MM.1S (cell line): ENCODE results near the gene APOF.
"Not testable (repeated sequence)": the region's sequence is repeated elsewhere in the genome, so short reads cannot be mapped to it uniquely, and the experiment has no call there.

Experiments
- DNase-seq: peaks from one replicate; pipeline ENCODE4 v3.0.0-alpha.2; 2015
- H2AFZ ChIP-seq: fragments of 300-600 bp; sonication (generic); 2 replicates; pipeline ENCODE4 v1.6.0; 2016; ENCODE audit warnings: antibody characterized with exemption, low read length
- H3F3A ChIP-seq: fragments of 300-600 bp; sonication (generic); 2 replicates; pipeline ENCODE4 v1.6.1; 2016; ENCODE audit warnings: mild to moderate bottlenecking, antibody characterized with exemption, low read length, moderate library complexity, mixed read lengths; ENCODE audit not compliant: insufficient read depth
- H3K27ac ChIP-seq: fragments of 300-600 bp; sonication (generic); 2 replicates; pipeline ENCODE4 v1.5.1; 2016; ENCODE audit warnings: mild to moderate bottlenecking, low read length
- H3K27me3 ChIP-seq: fragments of 300-600 bp; sonication (generic); replicated peaks from 2 replicates; pipeline ENCODE4 v1.6.0; 2016; ENCODE audit warnings: low read length; ENCODE audit not compliant: insufficient read depth
- H3K36me3 ChIP-seq: fragments of 300-600 bp; sonication (generic); replicated peaks from 2 replicates; pipeline ENCODE4 v1.6.1; 2016; ENCODE audit warnings: mild to moderate bottlenecking, low read length, mixed read lengths; ENCODE audit not compliant: insufficient read depth
- H3K4me1 ChIP-seq: fragments of 300-600 bp; sonication (generic); 2 replicates; pipeline ENCODE4 v1.6.1; 2016; ENCODE audit warnings: low read length, mixed read lengths
- H3K4me2 ChIP-seq: fragments of 300-600 bp; sonication (generic); 2 replicates; pipeline ENCODE4 v1.6.0; 2016; ENCODE audit warnings: low read depth, low read length
- H3K4me3 ChIP-seq: fragments of 300-600 bp; sonication (generic); 2 replicates; pipeline ENCODE4 v1.5.1; 2016; ENCODE audit warnings: low read length, mixed read lengths
- H3K79me2 ChIP-seq: fragments of 300-600 bp; sonication (generic); 2 replicates; pipeline ENCODE4 v1.6.1; 2016; ENCODE audit warnings: mixed run types, low read length, mixed read lengths
- H3K9ac ChIP-seq: fragments of 300-600 bp; sonication (generic); 2 replicates; pipeline ENCODE4 v1.6.1; 2016; ENCODE audit warnings: low read length, mixed read lengths
- H3K9me2 ChIP-seq: fragments of 300-600 bp; sonication (generic); replicated peaks from 2 replicates; pipeline ENCODE4 v1.6.1; 2016; ENCODE audit warnings: mild to moderate bottlenecking, low read length, mixed read lengths; ENCODE audit not compliant: insufficient read depth
- H3K9me3 ChIP-seq: fragments of 300-600 bp; sonication (generic); replicated peaks from 2 replicates; pipeline ENCODE4 v1.6.1; 2016; ENCODE audit warnings: mild to moderate bottlenecking, low read length, mixed read lengths; ENCODE audit not compliant: insufficient read depth
- H4K20me1 ChIP-seq: fragments of 300-600 bp; sonication (generic); 2 replicates; pipeline ENCODE4 v1.6.1; 2016; ENCODE audit warnings: mild to moderate bottlenecking, low read length, moderate library complexity, mixed read lengths; ENCODE audit not compliant: insufficient read depth
- EZH2 ChIP-seq: fragments of 300-600 bp; sonication (generic); optimal IDR thresholded peaks from 2 replicates; pipeline ENCODE3; 2017; ENCODE audit warnings: low read depth, mild to moderate bottlenecking, antibody characterized with exemption, low read length, mixed read lengths
- EZH2phosphoT487 ChIP-seq: fragments of 300-600 bp; sonication (generic); IDR thresholded peaks from 2 replicates; pipeline ENCODE4 v1.6.1; 2018; ENCODE audit warnings: antibody characterized with exemption, low read length
- TF ChIP-seq, protein P1 (sequence below): fragments of 300-600 bp; sonication (generic); IDR thresholded peaks from 2 replicates; pipeline ENCODE4 v1.5.1; 2016; ENCODE audit warnings: antibody characterized with exemption, low read length, mixed read lengths

APOF gene

DNA sequence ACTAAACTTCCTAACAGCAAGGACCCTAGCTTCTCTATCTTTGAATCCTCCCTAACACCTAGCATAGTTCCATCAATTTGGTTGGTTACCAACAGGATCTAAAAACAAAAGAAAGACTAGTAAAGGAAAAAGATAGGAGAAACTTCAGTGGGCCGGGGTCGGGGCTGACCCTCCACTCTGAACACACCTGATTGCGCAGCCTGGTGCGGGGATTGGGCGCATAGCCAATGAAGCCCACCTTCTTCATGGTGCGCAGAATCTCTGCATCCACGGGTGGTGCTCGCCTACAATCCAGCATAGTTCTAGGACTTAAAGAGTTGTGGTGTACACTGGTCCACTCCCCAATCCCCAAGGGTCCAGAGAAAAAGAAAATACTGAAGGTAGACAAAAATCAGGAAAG is 36.5 kb downstream of the APOF start:
- no peaks in the 10 kb centered on the region for H4K20me1 ChIP-seq
- no peaks in the 10 kb centered on the region for H3K9me3 ChIP-seq
- H3K79me2 ChIP-seq, result no peaks in the 10 kb centered on the region
- no peaks in the 10 kb centered on the region for H3K4me1 ChIP-seq
- no peaks in the 10 kb centered on the region for H3K9me2 ChIP-seq
- no peak overlapping the region for H3K27ac ChIP-seq
- no peak overlapping the region for H3K4me3 ChIP-seq
- no peak for DNase-seq
- no peaks in the 10 kb centered on the region for H3F3A ChIP-seq
- no peak overlapping the region for H3K9ac ChIP-seq
- no peak overlapping the region for H2AFZ ChIP-seq
- H3K27me3 ChIP-seq, result no peaks in the 10 kb centered on the region
- TF ChIP-seq, protein P1, sequence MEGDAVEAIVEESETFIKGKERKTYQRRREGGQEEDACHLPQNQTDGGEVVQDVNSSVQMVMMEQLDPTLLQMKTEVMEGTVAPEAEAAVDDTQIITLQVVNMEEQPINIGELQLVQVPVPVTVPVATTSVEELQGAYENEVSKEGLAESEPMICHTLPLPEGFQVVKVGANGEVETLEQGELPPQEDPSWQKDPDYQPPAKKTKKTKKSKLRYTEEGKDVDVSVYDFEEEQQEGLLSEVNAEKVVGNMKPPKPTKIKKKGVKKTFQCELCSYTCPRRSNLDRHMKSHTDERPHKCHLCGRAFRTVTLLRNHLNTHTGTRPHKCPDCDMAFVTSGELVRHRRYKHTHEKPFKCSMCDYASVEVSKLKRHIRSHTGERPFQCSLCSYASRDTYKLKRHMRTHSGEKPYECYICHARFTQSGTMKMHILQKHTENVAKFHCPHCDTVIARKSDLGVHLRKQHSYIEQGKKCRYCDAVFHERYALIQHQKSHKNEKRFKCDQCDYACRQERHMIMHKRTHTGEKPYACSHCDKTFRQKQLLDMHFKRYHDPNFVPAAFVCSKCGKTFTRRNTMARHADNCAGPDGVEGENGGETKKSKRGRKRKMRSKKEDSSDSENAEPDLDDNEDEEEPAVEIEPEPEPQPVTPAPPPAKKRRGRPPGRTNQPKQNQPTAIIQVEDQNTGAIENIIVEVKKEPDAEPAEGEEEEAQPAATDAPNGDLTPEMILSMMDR, result no peak
- TF ChIP-seq EZH2phosphoT487 (no peak), EZH2 (no peak)
- no peak overlapping the region for H3K4me2 ChIP-seq
- no peaks in the 10 kb centered on the region for H3K36me3 ChIP-seq

DNA sequence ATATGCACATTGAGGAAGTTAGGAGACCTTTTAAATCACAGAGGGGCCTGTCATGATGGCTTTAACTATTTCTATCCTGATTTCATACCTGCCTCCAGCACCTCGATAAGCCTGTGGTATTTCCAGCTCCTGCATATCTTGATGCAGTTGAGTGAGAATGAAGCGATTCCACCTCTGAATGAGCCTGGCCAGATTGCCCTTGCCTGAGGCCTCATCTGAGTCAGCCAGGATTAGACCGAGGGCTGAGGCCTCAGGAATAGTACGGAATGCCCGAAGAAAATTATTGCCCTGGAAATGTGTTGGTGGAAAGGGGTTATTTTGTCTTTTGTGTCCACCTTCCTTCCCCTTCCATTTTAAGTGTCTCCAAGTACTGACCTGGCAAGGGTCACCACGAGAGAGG is 38.5 kb downstream of the APOF start:
- no peak overlapping the region for H3K4me2 ChIP-seq
- TF ChIP-seq, protein P1, result no peak
- no peak for TF ChIP-seq EZH2
- TF ChIP-seq EZH2phosphoT487, result no peak
- no peaks in the 10 kb centered on the region for H3F3A ChIP-seq
- H3K9ac ChIP-seq, result no peak overlapping the region
- H2AFZ ChIP-seq, result no peak overlapping the region
- no peaks in the 10 kb centered on the region for H3K9me3 ChIP-seq
- no peaks in the 10 kb centered on the region for H3K4me1 ChIP-seq
- no peaks in the 10 kb centered on the region for H4K20me1 ChIP-seq
- no peaks in the 10 kb centered on the region for H3K79me2 ChIP-seq
- H3K27me3 ChIP-seq, result no peaks in the 10 kb centered on the region
- H3K27ac ChIP-seq, result no peak overlapping the region
- H3K36me3 ChIP-seq, result no peaks in the 10 kb centered on the region
- no peaks in the 10 kb centered on the region for H3K9me2 ChIP-seq
- no peak for DNase-seq
- H3K4me3 ChIP-seq, result no peak overlapping the region

DNA sequence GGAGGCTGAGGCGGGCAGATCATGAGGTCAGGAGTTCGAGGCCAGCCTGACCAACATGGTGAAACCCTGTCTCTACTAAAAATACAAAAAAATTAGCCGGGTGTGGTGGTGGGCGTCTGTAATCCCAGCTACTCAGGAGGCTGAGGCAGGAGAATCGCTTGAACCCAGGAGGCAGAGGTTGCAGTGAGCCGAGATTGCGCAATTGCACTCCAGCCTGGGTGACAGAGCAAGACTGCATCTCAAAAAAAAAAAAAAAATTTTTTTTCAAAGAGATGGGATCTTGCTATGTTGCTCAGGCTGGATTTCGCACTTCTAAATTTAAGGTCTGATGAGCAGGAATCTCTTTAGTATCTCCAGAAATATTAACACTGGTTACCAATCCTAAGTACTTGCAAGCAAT is 41.0 kb downstream of the APOF start:
- H3K9me2 ChIP-seq, H3K79me2 ChIP-seq, H2AFZ ChIP-seq, H4K20me1 ChIP-seq, H3K4me2 ChIP-seq, H3K27me3 ChIP-seq, DNase-seq, H3K4me1 ChIP-seq, H3K36me3 ChIP-seq, H3F3A ChIP-seq, H3K9me3 ChIP-seq, H3K9ac ChIP-seq, H3K4me3 ChIP-seq, H3K27ac ChIP-seq: not testable (repeated sequence)

DNA sequence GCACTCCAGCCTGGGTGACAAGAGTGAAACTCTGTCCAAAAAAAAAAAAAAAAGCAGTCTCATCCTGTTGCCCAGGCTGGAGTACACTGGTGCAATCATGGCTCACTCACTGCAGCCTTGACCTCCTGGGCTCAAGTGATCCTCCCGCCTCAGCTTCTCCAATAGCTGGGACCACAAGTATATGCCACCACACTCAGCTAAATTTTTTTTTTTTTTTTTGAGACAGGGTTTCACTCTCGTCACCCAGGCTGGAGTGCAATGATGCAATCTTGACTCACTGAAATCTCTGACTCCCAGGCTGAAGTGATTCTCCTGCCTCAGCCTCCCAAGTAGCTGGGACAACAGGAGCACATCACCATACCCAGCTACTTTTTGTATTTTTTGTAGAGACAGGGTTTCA is 41.6 kb downstream of the APOF start:
- TF ChIP-seq EZH2 (no peak), EZH2phosphoT487 (no peak)
- TF ChIP-seq, protein P1, result no peak
- no peak overlapping the region for H3K9ac ChIP-seq
- no peak overlapping the region for H3K4me2 ChIP-seq
- no peak for DNase-seq
- H3K36me3 ChIP-seq, result no peaks in the 10 kb centered on the region
- no peaks in the 10 kb centered on the region for H4K20me1 ChIP-seq
- peaks cover 4% of the 10 kb centered on the region; the same call in 1 of the 2 replicates for H3F3A ChIP-seq
- H3K9me3 ChIP-seq, result no peaks in the 10 kb centered on the region
- H3K27me3 ChIP-seq, result no peaks in the 10 kb centered on the region
- no peak overlapping the region for H2AFZ ChIP-seq
- no peaks in the 10 kb centered on the region for H3K9me2 ChIP-seq
- H3K4me1 ChIP-seq, result peaks cover 6% of the 10 kb centered on the region; the same call in 1 of the 2 replicates
- H3K4me3 ChIP-seq, result no peak overlapping the region
- no peaks in the 10 kb centered on the region for H3K79me2 ChIP-seq
- no peak overlapping the region for H3K27ac ChIP-seq
